Measurements from ENCODE around the gene PDCD7.
"Not testable (repeated sequence)": the region's sequence is repeated elsewhere in the genome, so short reads cannot be mapped to it uniquely, and the experiment has no call there.

Gene PDCD7

DNA sequence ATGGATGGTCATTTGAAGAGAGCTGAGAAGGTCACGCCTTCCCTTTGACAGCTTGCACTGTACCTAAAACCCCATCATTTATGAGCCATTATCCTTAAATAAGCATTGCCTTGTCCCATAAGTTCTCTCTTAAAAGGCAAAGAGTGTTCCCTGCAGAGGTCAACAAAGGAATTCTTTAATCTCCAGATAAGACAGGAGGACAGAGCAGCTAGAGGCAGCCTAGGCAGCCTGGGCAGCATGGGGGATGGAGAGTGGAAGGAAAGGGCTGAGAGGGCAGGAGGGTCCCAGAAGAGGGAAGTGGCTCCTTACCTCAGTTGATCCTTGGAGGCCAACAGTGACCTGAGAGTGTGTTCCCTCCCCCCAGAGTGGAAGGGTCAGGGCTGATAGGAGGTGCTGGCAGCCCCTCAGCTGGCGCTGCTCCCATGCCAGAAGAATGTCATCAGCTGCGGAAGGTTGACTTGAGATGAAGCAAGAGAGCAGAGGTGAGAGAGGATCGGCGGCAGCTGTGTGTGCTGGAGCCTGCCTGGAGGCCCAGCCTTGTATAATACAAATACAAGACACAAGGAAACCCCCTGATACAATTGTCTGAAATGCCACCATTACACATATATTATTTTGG is 44.3 kb downstream of the PDCD7 start:
- DNase-seq, result no peak

DNA sequence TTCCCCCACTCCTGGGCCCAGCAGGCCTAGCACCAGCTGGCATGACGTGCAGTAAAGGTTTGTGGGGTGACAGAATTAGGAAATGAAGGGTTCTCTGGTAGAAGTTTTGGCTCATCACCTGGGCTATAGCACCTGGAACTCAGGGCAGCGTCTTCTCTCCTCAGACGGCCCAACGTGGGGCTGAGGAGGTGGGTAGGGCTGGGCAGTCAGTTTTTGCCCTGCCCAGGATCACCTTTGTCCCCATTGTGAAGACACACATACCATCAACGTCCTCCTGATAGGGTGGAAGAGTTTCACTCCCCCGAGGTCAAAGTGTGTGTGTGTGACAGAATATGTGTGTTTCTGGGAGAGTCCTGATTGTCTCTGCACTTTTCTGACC is 45.0 kb downstream of the PDCD7 start:
- no peak for DNase-seq

GRCh38 chr15:65087873-65088642 is 45.5 kb downstream of the PDCD7 start:
- no peak for DNase-seq

DNA sequence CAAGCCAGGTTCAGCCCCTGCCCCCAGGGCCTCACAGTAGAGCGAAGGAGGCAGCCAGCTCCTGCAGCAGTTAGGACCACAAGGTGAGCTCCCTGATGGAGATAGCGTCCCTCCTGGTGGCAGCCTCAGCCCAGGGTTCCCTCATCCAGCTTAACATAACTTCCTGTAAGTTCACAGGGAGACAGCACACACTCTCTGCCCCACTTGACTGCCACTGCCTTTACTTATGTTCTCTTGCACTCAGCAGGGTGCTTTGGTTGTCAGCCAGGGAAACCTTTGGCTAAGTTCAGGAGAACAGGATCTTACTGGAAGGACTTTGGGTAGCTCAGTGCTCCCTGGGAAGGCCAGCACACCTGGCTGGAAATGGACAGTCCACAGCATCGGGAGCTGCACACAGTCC is 46.2 kb downstream of the PDCD7 start:
- DNase-seq, result no peak

GRCh38 chr15:65086680-65087111 is 46.9 kb downstream of the PDCD7 start:
- peak; percentile 65 for DNase-seq

DNA sequence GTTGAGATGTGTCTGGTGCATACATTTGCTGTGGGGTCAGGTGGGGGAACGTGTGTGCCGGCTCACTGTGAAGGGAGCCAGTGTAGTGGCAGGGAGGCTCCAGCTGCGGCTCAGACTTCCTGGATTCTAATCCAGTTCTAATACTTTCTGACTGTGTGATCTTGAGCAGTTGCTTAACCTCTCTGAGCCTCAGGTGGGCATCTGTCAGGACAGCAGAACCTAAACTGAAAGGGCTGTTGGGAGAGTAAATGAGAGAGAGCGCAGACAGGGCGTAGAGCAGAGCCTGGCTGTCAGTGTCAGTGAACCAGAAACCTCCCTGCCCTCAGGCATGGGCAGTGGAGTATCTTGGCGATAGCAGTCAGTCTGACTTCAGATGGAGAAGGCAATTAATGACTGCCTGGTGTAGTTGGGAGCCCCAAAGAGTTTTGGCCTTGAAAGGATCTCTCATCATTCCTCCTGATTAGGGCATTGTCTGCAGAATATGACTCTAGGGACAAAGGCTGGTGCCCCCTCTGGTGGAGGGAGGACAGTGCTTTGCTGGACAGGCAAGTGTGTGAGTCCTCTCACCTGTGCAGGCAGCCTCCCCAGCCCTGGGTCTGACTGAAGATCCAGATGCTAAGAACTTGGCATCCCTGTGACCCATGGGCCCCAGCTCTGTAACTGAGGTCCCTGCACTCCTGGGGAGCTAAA is 47.5 kb downstream of the PDCD7 start:
- DNase-seq, result peak; percentile 56

- no peak for DNase-seq
These were observed 48.3 kb downstream of the PDCD7 start for GRCh38 chr15:65085207-65085753.

- DNase-seq, result no peak
These were observed 49.0 kb downstream of the PDCD7 start for GRCh38 chr15:65084500-65085206.

DNA sequence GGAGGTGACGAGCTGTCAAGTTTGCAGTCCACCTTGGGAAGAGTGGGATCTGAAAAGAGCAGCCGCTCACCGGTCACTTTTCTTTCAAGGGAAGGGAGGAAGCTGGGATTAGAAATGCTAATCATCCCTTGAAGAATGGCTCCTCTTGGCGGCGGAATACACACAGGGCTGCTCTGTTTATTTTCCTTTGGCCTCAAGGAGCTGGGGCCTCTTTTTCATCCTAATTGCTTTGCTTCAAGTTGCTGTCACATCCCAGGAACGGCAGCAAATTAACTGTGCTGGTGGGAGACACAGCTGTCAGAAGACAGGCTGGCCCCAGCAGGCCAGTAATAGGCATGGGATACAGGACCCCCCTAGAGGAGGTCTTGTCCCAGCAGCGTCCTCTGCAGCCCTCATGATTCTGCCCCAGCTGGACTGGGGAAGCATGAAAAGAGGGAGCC is 50.3 kb downstream of the PDCD7 start:
- peak; percentile 67 for DNase-seq

GRCh38 chr15:65082303-65082953 is 51.2 kb downstream of the PDCD7 start:
- no peak for DNase-seq

DNA sequence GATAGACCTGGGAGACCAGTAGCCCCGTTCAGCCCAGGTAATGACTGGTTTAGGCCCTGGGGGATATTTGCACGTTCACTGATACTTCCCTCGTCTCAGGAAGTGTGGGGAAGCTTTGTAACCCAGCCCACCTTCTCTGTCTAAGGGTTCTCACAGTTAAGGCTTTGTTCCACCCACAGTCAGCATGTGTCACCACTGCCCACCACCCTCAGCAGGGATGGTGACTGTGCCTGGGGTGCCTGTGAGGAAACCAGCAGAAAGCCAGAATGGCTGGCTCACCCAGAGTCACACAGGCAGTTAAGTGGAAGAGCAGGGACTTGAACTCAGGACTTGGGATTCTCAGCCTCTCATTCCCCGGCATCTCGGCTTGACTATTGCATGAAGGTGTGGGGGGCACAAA is 51.9 kb downstream of the PDCD7 start:
- DNase-seq, result no peak

DNA sequence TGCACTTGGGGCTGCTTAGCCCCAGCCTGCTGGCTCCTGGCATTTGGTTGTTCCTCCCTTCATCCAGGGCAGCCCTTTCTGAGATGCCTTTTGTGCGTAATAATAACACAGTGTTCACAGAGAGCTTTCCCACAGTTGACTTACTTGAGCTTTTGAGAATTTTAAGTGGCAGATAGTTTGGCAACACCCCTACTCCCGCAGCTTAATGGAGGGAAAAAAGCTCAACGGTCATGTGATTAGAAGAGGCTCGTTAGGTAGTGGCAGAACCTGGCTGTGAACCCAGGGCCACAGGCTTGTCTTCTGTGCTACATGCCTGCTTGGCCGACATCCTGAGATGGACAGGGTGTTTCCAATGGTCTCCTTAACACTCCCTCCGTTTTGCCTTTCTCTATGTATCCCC is 52.3 kb downstream of the PDCD7 start:
- DNase-seq, result no peak

- DNase-seq, result no peak
These were observed 54.0 kb downstream of the PDCD7 start for GRCh38 chr15:65079580-65079979.

- no peak for DNase-seq
These were observed 55.6 kb downstream of the PDCD7 start for GRCh38 chr15:65077981-65078352.

DNA sequence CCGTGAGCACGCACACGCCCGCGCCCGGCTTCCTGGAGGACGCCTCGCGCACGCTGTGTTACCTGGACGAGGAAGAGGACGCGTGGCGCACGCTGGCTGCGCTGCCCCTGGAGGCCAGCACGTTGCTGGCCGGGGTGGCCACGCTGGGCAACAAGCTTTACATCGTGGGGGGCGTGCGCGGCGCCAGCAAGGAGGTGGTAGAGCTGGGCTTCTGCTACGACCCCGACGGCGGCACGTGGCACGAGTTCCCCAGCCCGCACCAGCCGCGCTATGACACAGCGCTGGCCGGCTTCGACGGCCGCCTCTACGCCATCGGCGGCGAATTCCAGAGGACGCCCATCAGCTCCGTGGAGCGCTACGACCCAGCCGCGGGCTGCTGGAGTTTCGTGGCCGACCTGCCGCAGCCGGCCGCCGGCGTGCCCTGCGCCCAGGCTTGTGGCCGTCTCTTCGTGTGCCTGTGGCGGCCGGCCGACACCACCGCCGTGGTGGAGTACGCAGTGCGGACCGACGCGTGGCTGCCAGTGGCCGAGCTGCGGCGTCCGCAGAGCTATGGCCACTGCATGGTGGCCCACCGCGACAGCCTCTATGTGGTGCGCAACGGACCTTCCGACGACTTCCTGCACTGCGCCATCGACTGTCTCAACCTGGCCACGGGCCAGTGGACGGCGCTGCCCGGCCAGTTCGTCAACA is 56.2 kb downstream of the PDCD7 start:
- no peak for DNase-seq

- no peak for DNase-seq
These were observed 56.9 kb downstream of the PDCD7 start, which contains the start of gene KBTBD13 for GRCh38 chr15:65076486-65077290. KBTBD13 (plus strand) TSS chr15:65076746; CDS start chr15:65076816, 70 bp downstream.

DNA sequence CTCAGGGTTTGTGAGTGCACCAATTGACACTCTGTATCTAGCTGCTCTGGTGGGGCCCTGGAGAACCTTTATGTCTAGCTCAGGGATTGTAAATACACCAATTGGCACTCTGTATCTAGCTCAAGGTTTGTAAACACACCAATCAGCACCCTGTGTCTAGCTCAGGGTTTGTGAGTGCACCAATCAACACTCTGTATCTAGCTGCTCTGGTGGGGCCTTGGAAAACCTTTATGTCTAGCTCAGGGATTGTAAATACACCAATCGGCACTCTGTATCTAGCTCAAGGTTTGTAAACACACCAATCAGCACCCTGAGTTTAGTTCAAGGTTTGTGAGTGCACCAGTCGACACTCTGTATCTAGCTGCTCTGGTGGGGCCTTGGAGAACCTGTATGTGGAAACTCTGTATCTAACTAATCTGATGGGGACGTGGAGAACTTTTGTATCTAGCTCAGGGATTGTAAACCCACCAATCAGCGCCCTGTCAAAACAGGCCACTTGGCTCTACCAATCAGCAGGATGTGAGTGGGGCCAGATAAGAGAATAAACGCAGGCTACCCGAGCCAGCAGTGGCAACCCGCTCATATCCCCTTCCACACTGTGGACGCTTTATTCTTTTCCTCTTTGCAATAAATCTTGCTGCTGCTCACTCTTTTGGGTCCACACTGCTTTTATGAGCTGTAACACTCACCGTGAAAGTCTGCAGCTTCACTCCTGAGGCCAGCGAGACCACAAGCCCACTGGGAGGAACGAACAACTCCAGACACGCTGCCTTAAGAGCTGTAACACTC is 57.8 kb downstream of the PDCD7 start:
- not testable (repeated sequence) for DNase-seq

DNA sequence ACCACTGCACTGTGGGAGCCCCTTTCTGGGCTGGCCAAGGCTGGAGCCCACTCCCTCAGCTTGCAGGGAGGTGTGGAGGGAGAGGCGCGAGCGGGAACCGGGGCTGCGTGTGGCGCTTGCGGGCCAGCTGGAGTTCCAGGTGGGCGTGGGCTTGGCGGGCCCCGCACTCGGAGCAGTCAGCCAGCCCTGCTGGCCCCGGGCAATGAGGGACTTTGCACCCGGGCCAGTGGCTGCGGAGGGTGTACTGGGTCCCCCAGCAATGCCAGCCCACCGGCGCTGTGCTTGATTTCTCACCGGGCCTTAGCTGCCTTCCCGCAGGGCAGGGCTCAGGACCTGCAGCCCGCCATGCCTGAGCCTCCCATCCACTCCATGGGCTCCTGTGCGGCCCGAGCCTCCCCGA is 58.7 kb downstream of the PDCD7 start:
- not testable (repeated sequence) for DNase-seq

GRCh38 chr15:65072617-65073016 is 61.0 kb downstream of the PDCD7 start:
- DNase-seq, result no peak

DNA sequence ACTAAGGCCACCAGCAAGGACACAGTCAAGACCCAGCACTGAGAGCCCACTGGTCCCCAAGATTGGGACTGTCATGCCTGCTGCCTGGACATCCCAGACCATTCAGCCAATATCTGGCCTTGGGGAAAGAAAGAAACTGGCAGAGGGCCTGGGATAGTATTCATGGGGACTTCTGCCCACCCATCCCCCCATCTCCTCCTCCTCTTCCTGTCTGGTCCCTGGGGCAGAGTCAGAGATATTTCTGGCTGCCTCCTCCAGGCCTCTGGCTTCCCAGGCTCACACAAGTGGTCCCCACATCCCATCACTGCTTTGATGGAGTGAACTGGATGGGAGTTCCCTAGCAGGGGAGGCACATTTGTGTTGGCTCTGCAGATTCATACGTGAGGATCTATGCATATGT is 61.6 kb downstream of the PDCD7 start:
- DNase-seq, result no peak
